ENCODE measurements around the gene ZNF410. TPM values are rescaled to one million over a fixed set of nuclear protein-coding genes. Genes with fewer than 3 reads are reported as not detected.

The ZNF410 gene
- total and polyA plus RNA-seq, 2 of the 8 experiments (the other 6 are each of a cell fraction or from before 2014, with no cell fraction given) = 11.2 to 18.9 TPM

DNA sequence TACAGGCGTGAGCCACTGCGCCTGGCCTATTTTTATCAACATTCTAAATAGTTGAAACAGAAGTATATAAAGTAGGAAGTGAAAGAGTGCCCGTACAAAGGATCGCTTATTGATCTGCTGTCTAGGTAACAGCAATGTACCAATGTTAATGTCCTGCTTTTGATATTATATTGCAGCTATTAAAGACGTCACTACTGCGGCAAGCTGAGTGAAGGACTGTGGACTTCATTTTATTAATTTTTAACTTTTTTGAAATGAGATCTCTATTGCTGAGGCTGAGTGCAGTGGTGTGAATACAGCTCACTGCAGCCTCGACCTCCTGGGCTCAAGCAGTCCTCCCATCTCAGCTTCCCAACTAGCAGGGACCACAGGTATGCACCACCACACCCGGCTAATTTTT lies 24.2 kb upstream of the ZNF410 start:
- Histone ChIP-seq H3K9me3 (ENCODE audit: insufficient read depth in 2 of 2, low read depth in 1 of 2, low read length in 1 of 2) (no peaks in the 10 kb centered on the region), H3K23me2 (ENCODE audit: low read depth, low read length) (no peaks in the 10 kb centered on the region), H3K4me2 (ENCODE audit: insufficient read depth in 1 of 2, low read depth in 2 of 2, low read length in 2 of 2) (no peak overlapping the region), H3K4me1 (replicated peaks in 1 of 4; ENCODE audit: control insufficient read depth in 3 of 4, insufficient read depth in 4 of 4, low read length in 3 of 4) (no peaks in the 10 kb centered on the region), H4K91ac (replicated peaks; ENCODE audit: insufficient read length, low read length) (no peak overlapping the region), H2AFZ (ENCODE audit: low read length) (no peak overlapping the region), H2BK12ac (ENCODE audit: low read depth, low read length) (no peak overlapping the region), H3K9ac (replicated peaks in 1 of 4; ENCODE audit: extremely low read depth in 1 of 4, low read depth in 3 of 4, low read length in 3 of 4) (no peak overlapping the region), H3K18ac (ENCODE audit: extremely low read depth, low read length) (no peak overlapping the region), H2AK5ac (ENCODE audit: low read depth, low read length) (no peak overlapping the region), H3K27me3 (replicated peaks in 1 of 4; ENCODE audit: control insufficient read depth in 3 of 4, extremely low read depth in 1 of 4, insufficient read depth in 3 of 4, low read length in 3 of 4) (no peaks in the 10 kb centered on the region), H3K27ac (ENCODE audit: low read depth, low read length) (no peak overlapping the region), H2BK5ac (ENCODE audit: low read depth, low read length) (no peak overlapping the region), H3K4me3 (ENCODE audit: extremely low read depth in 1 of 4, insufficient read depth in 2 of 4, low read depth in 3 of 4, low read length in 4 of 4) (no peak overlapping the region), H2BK15ac (ENCODE audit: low read length) (no peak overlapping the region), H3K79me1 (ENCODE audit: low read depth, low read length) (no peaks in the 10 kb centered on the region; the same call in none of the 2 replicates), H2BK120ac (replicated peaks; ENCODE audit: low read depth, low read length) (no peak overlapping the region), H4K8ac (ENCODE audit: extremely low read depth, insufficient read depth, low read length) (no peak overlapping the region), H3K36me3 (ENCODE audit: control insufficient read depth in 2 of 4, insufficient read depth in 4 of 4, low read length in 3 of 4) (peaks cover 2 to 31% (median 14%) of the 10 kb centered on the region in 4 experiments; a peak in 6 of 8 replicates), H3K79me2 (ENCODE audit: control insufficient read depth in 1 of 2, insufficient read depth in 2 of 2, low read length in 2 of 2) (no peaks in the 10 kb centered on the region), H2BK20ac (ENCODE audit: low read length) (no peak overlapping the region), H3K4ac (replicated peaks; ENCODE audit: insufficient read length, low read depth, low read length) (no peak overlapping the region), H3K23ac (ENCODE audit: insufficient read length) (no peak overlapping the region), H4K5ac (ENCODE audit: insufficient read length, low read depth, low read length) (no peak overlapping the region), H3K14ac (ENCODE audit: insufficient read length) (no peak overlapping the region), H4K20me1 (replicated peaks in 1 of 2; ENCODE audit: control insufficient read depth in 1 of 2, insufficient read depth in 2 of 2, low read length in 2 of 2) (no peaks in the 10 kb centered on the region), H3K56ac (replicated peaks; ENCODE audit: insufficient read length, low read depth, low read length) (no peak overlapping the region)
- ChIA-PET CTCF (ENCODE audit: partially characterized antibody) (no interaction called here), POLR2A (ENCODE audit: partially characterized antibody) (interaction anchor here (1.1 to 7.4 kb wide), 3 partner anchors 9 to 23 kb away, joined by 3 to 33 read pairs (median 3); partner anchors contain the start of gene PTGR2)
- WGBS, 2 experiments (ENCODE audit: extremely low coverage in 1 of 2, insufficient coverage in 1 of 2, insufficient read length in 1 of 2, insufficient replicate concordance in 2 of 2, low coverage in 1 of 2, low lambda C conversion rate in 2 of 2, missing lambda C conversion rate in 1 of 2) = 94% methylated on average over 8 of the region's 8 CpGs; no CpG with 5 or more reads in 1 of the 2 experiments
- DNase-seq (ENCODE audit: low read depth in 1 of 2, low spot score in 2 of 2) = no peak
- no peak for FAIRE-seq
- TF ChIP-seq SP4 (IDR thresholded peaks at IDR 0.05; ENCODE audit: low read length) (no peak), SP1 (IDR thresholded peaks at IDR 0.05; ENCODE audit: low read depth, low read length) (no peak), CEBPB (IDR thresholded peaks at IDR 0.05; ENCODE audit: low read depth, low read length) (no peak), SIX5 (IDR thresholded peaks at IDR 0.05; ENCODE audit: low read depth, low read length) (no peak), RNF2 (IDR thresholded peaks at IDR 0.05; ENCODE audit: borderline replicate concordance, low read depth, low read length, missing control alignments, poor library complexity, severe bottlenecking) (no peak), TBP (IDR thresholded peaks at IDR 0.05; ENCODE audit: low read depth, low read length) (no peak), MAFK (IDR thresholded peaks at IDR 0.05; ENCODE audit: low read depth, low read length) (no peak), BRCA1 (IDR thresholded peaks at IDR 0.05; ENCODE audit: low read depth, low read length) (no peak), HDAC2 (IDR thresholded peaks at IDR 0.05; ENCODE audit: borderline replicate concordance in 1 of 2, low read depth in 2 of 2, low read length in 2 of 2) (no peak), PHF8 (conservative IDR thresholded peaks at IDR 0.05; ENCODE audit: low read depth, low read length) (no peak), GABPA (IDR thresholded peaks at IDR 0.05; ENCODE audit: borderline replicate concordance, insufficient read depth, low read length) (no peak)
- TF ChIP-seq, protein P1, sequence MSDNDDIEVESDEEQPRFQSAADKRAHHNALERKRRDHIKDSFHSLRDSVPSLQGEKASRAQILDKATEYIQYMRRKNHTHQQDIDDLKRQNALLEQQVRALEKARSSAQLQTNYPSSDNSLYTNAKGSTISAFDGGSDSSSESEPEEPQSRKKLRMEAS (IDR thresholded peaks at IDR 0.05) = no peak

All from H1 (cell line).